H1 (cell line): ENCODE results near the gene GSTM3. TPM values are rescaled to one million over a fixed set of nuclear protein-coding genes. Genes with fewer than 3 reads are reported as not detected.
"Not testable (repeated sequence)": the region's sequence is repeated elsewhere in the genome, so short reads cannot be mapped to it uniquely, and the experiment has no call there.

Experiments used
- CTCF ChIA-PET: fragments of 300-600 bp; sonication (Branson Sonifier 250); formaldehyde crosslinking; loops from one replicate; lab custom pipeline; 2021; ENCODE audit not compliant: partially characterized antibody; lab: Charles Lee
- POLR2A ChIA-PET: fragments of 300-600 bp; sonication (Branson Sonifier 250); formaldehyde crosslinking; loops from one replicate; lab custom pipeline; 2021; ENCODE audit warnings: inconsistent platforms; ENCODE audit not compliant: partially characterized antibody; lab: Charles Lee
- DNase-seq, 2 experiments: peaks; one replicate each; pipeline versions ENCODE4 v3.0.0 to v3.0.0-alpha.2; 2010 to 2022; ENCODE audit warnings: low spot score in 2 of 2, low read depth in 1 of 2, mixed read lengths in 1 of 2
- FAIRE-seq: peaks from 2 replicates; lab custom pipeline; 2011; peaks lifted over from hg19 to GRCh38; lab: Jason Lieb, UNC
- H2AFZ ChIP-seq: 2 replicates; pipeline ENCODE4 v1.8.1; 2012; ENCODE audit warnings: low read length, inconsistent platforms
- H2AK5ac ChIP-seq: 2 replicates; pipeline ENCODE4 v1.6.1; 2013; ENCODE audit warnings: low read depth, low read length
- H2BK120ac ChIP-seq: replicated peaks from 2 replicates; pipeline ENCODE3; 2013; ENCODE audit warnings: low read depth, low read length, inconsistent platforms
- H2BK12ac ChIP-seq: 2 replicates; pipeline ENCODE4 v1.6.1; 2013; ENCODE audit warnings: low read depth, low read length
- H2BK15ac ChIP-seq: 2 replicates; pipeline ENCODE4 v1.6.1; 2013; ENCODE audit warnings: low read length
- H2BK20ac ChIP-seq: 2 replicates; pipeline ENCODE4 v1.6.1; 2013; ENCODE audit warnings: low read length
- H2BK5ac ChIP-seq: 2 replicates; pipeline ENCODE4 v1.6.1; 2013; ENCODE audit warnings: low read depth, low read length
- H3K14ac ChIP-seq: 2 replicates; pipeline ENCODE4 v1.6.1; 2013; ENCODE audit warnings: inconsistent platforms; ENCODE audit not compliant: insufficient read length
- H3K18ac ChIP-seq: 2 replicates; pipeline ENCODE4 v1.6.1; 2013; ENCODE audit warnings: low read length; ENCODE audit errors: extremely low read depth
- H3K23ac ChIP-seq: 2 replicates; pipeline ENCODE4 v1.6.1; 2013; ENCODE audit warnings: inconsistent platforms; ENCODE audit not compliant: insufficient read length
- H3K23me2 ChIP-seq: 2 replicates; pipeline ENCODE4 v1.6.1; 2013; ENCODE audit warnings: low read depth, low read length
- H3K27ac ChIP-seq: 2 replicates; pipeline ENCODE4 v1.6.1; 2011; ENCODE audit warnings: low read depth, low read length, inconsistent platforms
- H3K27me3 ChIP-seq, 4 experiments: replicated peaks in 1 of 4; 1 replicate in 1 of 4; 2 replicates in 3 of 4; pipeline versions ENCODE4 v1.6.1 to v1.8.1; 2011 to 2013; ENCODE audit warnings: low read length in 3 of 4, mild to moderate bottlenecking in 3 of 4, inconsistent platforms in 2 of 4, mixed read lengths in 2 of 4, moderate library complexity in 1 of 4; ENCODE audit not compliant: control insufficient read depth in 3 of 4, insufficient read depth in 3 of 4; ENCODE audit errors: extremely low read depth in 1 of 4
- H3K36me3 ChIP-seq, 4 experiments: 2 replicates each; pipeline versions ENCODE4 v1.6.1 to v1.8.1; 2011 to 2013; ENCODE audit warnings: mild to moderate bottlenecking in 4 of 4, low read length in 3 of 4, moderate library complexity in 2 of 4, control low read depth in 1 of 4, inconsistent platforms in 1 of 4; ENCODE audit not compliant: insufficient read depth in 4 of 4, control insufficient read depth in 2 of 4
- H3K4ac ChIP-seq: replicated peaks from 2 replicates; pipeline ENCODE3; 2013; ENCODE audit warnings: low read length, low read depth, mixed read lengths, inconsistent platforms; ENCODE audit not compliant: insufficient read length
- H3K4me1 ChIP-seq, 4 experiments: replicated peaks in 1 of 4; 1 replicate in 1 of 4; 2 replicates in 3 of 4; pipeline versions ENCODE4 v1.6.1 to v1.8.1; 2011 to 2013; ENCODE audit warnings: low read length in 3 of 4, inconsistent platforms in 2 of 4, mixed read lengths in 1 of 4; ENCODE audit not compliant: insufficient read depth in 4 of 4, control insufficient read depth in 3 of 4
- H3K4me2 ChIP-seq, 2 experiments: 2 replicates each; pipeline versions ENCODE4 v1.6.1 to v1.8.1; 2011 to 2013; ENCODE audit warnings: low read depth in 2 of 2, low read length in 2 of 2, control low read depth in 1 of 2, inconsistent platforms in 1 of 2, mild to moderate bottlenecking in 1 of 2; ENCODE audit not compliant: insufficient read depth in 1 of 2
- H3K4me3 ChIP-seq, 4 experiments: fragments of 200-600, 300-600 bp in 1 of 4; sonication (generic), shearing (Covaris generic), sonication (Bioruptor Twin) in 1 of 4; 2 replicates each; pipeline versions ENCODE4 v1.5.1 to v1.8.1; 2011 to 2016; ENCODE audit warnings: low read length in 4 of 4, low read depth in 3 of 4, control low read depth in 2 of 4, inconsistent platforms in 2 of 4, mild to moderate bottlenecking in 2 of 4, mixed read lengths in 1 of 4, moderate library complexity in 1 of 4; ENCODE audit not compliant: insufficient read depth in 2 of 4; ENCODE audit errors: extremely low read depth in 1 of 4
- H3K56ac ChIP-seq: replicated peaks from 2 replicates; pipeline ENCODE3; 2013; ENCODE audit warnings: low read depth, mild to moderate bottlenecking, mixed read lengths, low read length, inconsistent platforms; ENCODE audit not compliant: insufficient read length
- H3K79me1 ChIP-seq: 2 replicates; pipeline ENCODE4 v1.6.1; 2013; ENCODE audit warnings: low read depth, low read length, control low read depth
- H3K79me2 ChIP-seq, 2 experiments: 2 replicates each; pipeline versions ENCODE4 v1.6.1 to v1.8.1; 2012 to 2013; ENCODE audit warnings: low read length in 2 of 2, mild to moderate bottlenecking in 2 of 2, inconsistent platforms in 1 of 2; ENCODE audit not compliant: insufficient read depth in 2 of 2, control insufficient read depth in 1 of 2
- H3K9ac ChIP-seq, 4 experiments: replicated peaks in 1 of 4; 1 replicate in 1 of 4; 2 replicates in 3 of 4; pipeline versions ENCODE4 v1.6.1 to v1.8.1; 2011 to 2013; ENCODE audit warnings: low read depth in 3 of 4, low read length in 3 of 4, control low read depth in 2 of 4, mild to moderate bottlenecking in 2 of 4, moderate library complexity in 2 of 4, inconsistent platforms in 1 of 4; ENCODE audit errors: extremely low read depth in 1 of 4
- H3K9me3 ChIP-seq, 2 experiments: 2 replicates each; pipeline versions ENCODE4 v1.6.1 to v1.8.1; 2012 to 2013; ENCODE audit warnings: mild to moderate bottlenecking in 2 of 2, moderate library complexity in 2 of 2, control low read depth in 1 of 2, inconsistent platforms in 1 of 2, low read depth in 1 of 2, low read length in 1 of 2, mixed read lengths in 1 of 2; ENCODE audit not compliant: insufficient read depth in 2 of 2
- H4K20me1 ChIP-seq, 2 experiments: replicated peaks in 1 of 2; 2 replicates each; pipeline versions ENCODE3 to v1.8.1; 2011 to 2013; ENCODE audit warnings: inconsistent platforms in 2 of 2, low read length in 2 of 2, mild to moderate bottlenecking in 1 of 2; ENCODE audit not compliant: insufficient read depth in 2 of 2, control insufficient read depth in 1 of 2
- H4K5ac ChIP-seq: 2 replicates; pipeline ENCODE4 v1.6.1; 2013; ENCODE audit warnings: low read length, low read depth, mixed read lengths, inconsistent platforms; ENCODE audit not compliant: insufficient read length
- H4K8ac ChIP-seq: 2 replicates; pipeline ENCODE4 v1.8.0; 2013; ENCODE audit warnings: mild to moderate bottlenecking, moderate library complexity, low read length, inconsistent platforms; ENCODE audit not compliant: insufficient read depth; ENCODE audit errors: extremely low read depth
- H4K91ac ChIP-seq: replicated peaks from 2 replicates; pipeline ENCODE3; 2013; ENCODE audit warnings: low read length, mixed read lengths, inconsistent platforms; ENCODE audit not compliant: insufficient read length
- WGBS, 2 experiments: shearing (Covaris generic) in 1 of 2; methylation state at CpG; one replicate each; pipeline versions ENCODE4 v1.1.6 to v1.1.7; 2013 to 2015; ENCODE audit warnings: low lambda C conversion rate in 2 of 2, mixed read lengths in 2 of 2, inconsistent platforms in 1 of 2, low coverage in 1 of 2, missing lambda C conversion rate in 1 of 2; ENCODE audit not compliant: insufficient replicate concordance in 2 of 2, insufficient coverage in 1 of 2, insufficient read length in 1 of 2; ENCODE audit errors: extremely low coverage in 1 of 2, missing lambda C conversion rate in 1 of 2; 5-methylcytosine and 5-hydroxymethylcytosine counted together
- polyA plus RNA-seq, 7 experiments: library from polyadenylated mRNA; depleted of rRNA in 3 of 7; stranded (reverse) in 5 of 7; unstranded in 2 of 7; fragments of >200 nt in 5 of 7; fragments of 200-250 nt in 2 of 7; gene quantifications; 1 replicate in 5 of 7; 2 replicates in 1 of 7; 4 replicates in 1 of 7; pipeline versions ENCODE4 v1.2.1 to v1.2.3, GENCODE V29; 2011 to 2013; ENCODE audit warnings: missing spikeins in 2 of 7, mixed read lengths in 2 of 7
- total RNA-seq: library from RNA; stranded (reverse); fragmentation: NEBNext Ultra II Directional; extraction: Animal tissue kit (Norgen Biotek cat#: 25700); gene quantifications from 2 replicates; pipeline ENCODE4 v1.2.1, GENCODE V29; 2021

The GSTM3 gene
- total and polyA plus RNA-seq, 2 of the 8 experiments (the other 6 are each of a cell fraction or from before 2014, with no cell fraction given) = 2.2 to 5.1 TPM

- not testable (repeated sequence) for H3K4me1 ChIP-seq, H3K23me2 ChIP-seq, H3K79me1 ChIP-seq, H3K56ac ChIP-seq, H3K9ac ChIP-seq, H4K20me1 ChIP-seq, H3K4ac ChIP-seq, H4K91ac ChIP-seq, H3K79me2 ChIP-seq, H3K27me3 ChIP-seq, H3K27ac ChIP-seq, H2BK12ac ChIP-seq, H2BK120ac ChIP-seq, H4K5ac ChIP-seq, H2BK15ac ChIP-seq, H2AFZ ChIP-seq, H3K4me2 ChIP-seq, DNase-seq, H3K4me3 ChIP-seq, H3K14ac ChIP-seq, H2AK5ac ChIP-seq, H4K8ac ChIP-seq, H3K36me3 ChIP-seq, FAIRE-seq, H3K23ac ChIP-seq, H2BK20ac ChIP-seq, H3K18ac ChIP-seq, H2BK5ac ChIP-seq
- ChIA-PET CTCF (interaction anchor here (1.0 kb wide), 1 partner anchor 192 kb away, joined by 3 read pairs; no protein-coding TSS in a partner anchor), POLR2A (interaction anchor here (0.6 kb wide), 1 partner anchor 42 kb away, joined by 3 read pairs; no protein-coding TSS in a partner anchor)
- 71% methylated on average over 4 of the region's 4 CpGs; no CpG with 5 or more reads in 1 of the 2 experiments for WGBS, 2 experiments
- H3K9me3 ChIP-seq = peaks cover 6 to 11% of the 10 kb centered on the region in 2 experiments; a peak in 3 of 4 replicates
Measured at GRCh38 chr1:109708949-109709348, 31.9 kb downstream of the GSTM3 start.
